Measurements from ENCODE around the gene TP53. TPM values are rescaled to one million over a fixed set of nuclear protein-coding genes. Genes with fewer than 3 reads are reported as not detected.

TP53 gene
- polyA plus RNA-seq, 2 of the 4 experiments (the other 2 are of a cell fraction): 59.4 to 65.9 TPM

- ATAC-seq (peak; percentile 55 to 66), FAIRE-seq (no peak), DNase-seq (ENCODE audit: low read depth in 1 of 2, low spot score in 1 of 2) (peak; percentile 78 to 95)
- ChIA-PET CTCF (interaction anchor here (0.6 to 10.0 kb wide), 33 partner anchors 12 to 323 kb away, joined by 3 to 191 read pairs (median 10); partner anchors contain the start of genes ATP1B2, CD68, DNAH2 and EFNB3), POLR2A (interaction anchor here (0.5 to 4.1 kb wide), 46 partner anchors 12 to 487 kb away, joined by 3 to 97 read pairs (median 6); partner anchors contain the start of genes ATP1B2, CD68, CNTROB and CYB5D1)
- Histone ChIP-seq H3K4me2 (peak overlapping the region; percentile 93), H3K4me1 (peaks cover 23% of the 10 kb centered on the region), H3K27ac (peak overlapping the region; percentile 94 to 95), H3K4me3 (peak overlapping the region; percentile 77), H3K9me3 (no peaks in the 10 kb centered on the region)
- whole genome bisulfite sequencing (ENCODE audit: missing lambda C conversion rate): 2% methylated on average over 30 of the region's 30 CpGs
- TF ChIP-seq, protein P1, sequence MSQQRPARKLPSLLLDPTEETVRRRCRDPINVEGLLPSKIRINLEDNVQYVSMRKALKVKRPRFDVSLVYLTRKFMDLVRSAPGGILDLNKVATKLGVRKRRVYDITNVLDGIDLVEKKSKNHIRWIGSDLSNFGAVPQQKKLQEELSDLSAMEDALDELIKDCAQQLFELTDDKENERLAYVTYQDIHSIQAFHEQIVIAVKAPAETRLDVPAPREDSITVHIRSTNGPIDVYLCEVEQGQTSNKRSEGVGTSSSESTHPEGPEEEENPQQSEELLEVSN (IDR thresholded peaks at IDR 0.05; ENCODE audit: borderline replicate concordance, low read depth): peak; percentile 11; the same call in 1 of the 2 replicates
- TF ChIP-seq TFCP2L1 (CRISPR knock-in tag; IDR thresholded peaks at IDR 0.05): peak; percentile 73
- TF ChIP-seq EHMT2 (IDR thresholded peaks at IDR 0.05; ENCODE audit: low read depth): no peak
- no peak for TF ChIP-seq FOXS1 (CRISPR knock-in tag; IDR thresholded peaks at IDR 0.05)
- TF ChIP-seq NPAS2 (CRISPR knock-in tag; IDR thresholded peaks at IDR 0.05; ENCODE audit: borderline replicate concordance): no peak
- TF ChIP-seq BCL3 (IDR thresholded peaks at IDR 0.05): peak; percentile 83; the same call in 1 of the 3 replicates
- no peak for TF ChIP-seq CHD2 (IDR thresholded peaks at IDR 0.05; ENCODE audit: low read length, partially characterized antibody)
- TF ChIP-seq ZFP36 (IDR thresholded peaks at IDR 0.05; ENCODE audit: borderline replicate concordance, partially characterized antibody): no peak
- peak in 1 of 2 experiments; percentile 47; a peak in 4 of 5 replicates for TF ChIP-seq JUN (IDR thresholded peaks at IDR 0.05)
- TF ChIP-seq KDM5A (IDR thresholded peaks at IDR 0.05): peak; percentile 23; the same call in 1 of the 2 replicates
- TF ChIP-seq SMC3 (IDR thresholded peaks at IDR 0.05): no peak
- TF ChIP-seq, protein P2, sequence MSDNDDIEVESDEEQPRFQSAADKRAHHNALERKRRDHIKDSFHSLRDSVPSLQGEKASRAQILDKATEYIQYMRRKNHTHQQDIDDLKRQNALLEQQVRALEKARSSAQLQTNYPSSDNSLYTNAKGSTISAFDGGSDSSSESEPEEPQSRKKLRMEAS (IDR thresholded peaks at IDR 0.05): peak; percentile 80
- TF ChIP-seq, protein P3, sequence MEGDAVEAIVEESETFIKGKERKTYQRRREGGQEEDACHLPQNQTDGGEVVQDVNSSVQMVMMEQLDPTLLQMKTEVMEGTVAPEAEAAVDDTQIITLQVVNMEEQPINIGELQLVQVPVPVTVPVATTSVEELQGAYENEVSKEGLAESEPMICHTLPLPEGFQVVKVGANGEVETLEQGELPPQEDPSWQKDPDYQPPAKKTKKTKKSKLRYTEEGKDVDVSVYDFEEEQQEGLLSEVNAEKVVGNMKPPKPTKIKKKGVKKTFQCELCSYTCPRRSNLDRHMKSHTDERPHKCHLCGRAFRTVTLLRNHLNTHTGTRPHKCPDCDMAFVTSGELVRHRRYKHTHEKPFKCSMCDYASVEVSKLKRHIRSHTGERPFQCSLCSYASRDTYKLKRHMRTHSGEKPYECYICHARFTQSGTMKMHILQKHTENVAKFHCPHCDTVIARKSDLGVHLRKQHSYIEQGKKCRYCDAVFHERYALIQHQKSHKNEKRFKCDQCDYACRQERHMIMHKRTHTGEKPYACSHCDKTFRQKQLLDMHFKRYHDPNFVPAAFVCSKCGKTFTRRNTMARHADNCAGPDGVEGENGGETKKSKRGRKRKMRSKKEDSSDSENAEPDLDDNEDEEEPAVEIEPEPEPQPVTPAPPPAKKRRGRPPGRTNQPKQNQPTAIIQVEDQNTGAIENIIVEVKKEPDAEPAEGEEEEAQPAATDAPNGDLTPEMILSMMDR (IDR thresholded peaks at IDR 0.05): no peak
- TF ChIP-seq PHF8 (IDR thresholded peaks at IDR 0.05; ENCODE audit: borderline replicate concordance, low read depth): peak; percentile 69; the same call in 1 of the 2 replicates
- TF ChIP-seq TP53 (CRISPR knock-in tag; IDR thresholded peaks at IDR 0.05): peak; percentile 93
- TF ChIP-seq, protein P4, sequence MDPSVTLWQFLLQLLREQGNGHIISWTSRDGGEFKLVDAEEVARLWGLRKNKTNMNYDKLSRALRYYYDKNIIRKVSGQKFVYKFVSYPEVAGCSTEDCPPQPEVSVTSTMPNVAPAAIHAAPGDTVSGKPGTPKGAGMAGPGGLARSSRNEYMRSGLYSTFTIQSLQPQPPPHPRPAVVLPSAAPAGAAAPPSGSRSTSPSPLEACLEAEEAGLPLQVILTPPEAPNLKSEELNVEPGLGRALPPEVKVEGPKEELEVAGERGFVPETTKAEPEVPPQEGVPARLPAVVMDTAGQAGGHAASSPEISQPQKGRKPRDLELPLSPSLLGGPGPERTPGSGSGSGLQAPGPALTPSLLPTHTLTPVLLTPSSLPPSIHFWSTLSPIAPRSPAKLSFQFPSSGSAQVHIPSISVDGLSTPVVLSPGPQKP (IDR thresholded peaks at IDR 0.05; ENCODE audit: low read depth, low read length): no peak
- no peak for TF ChIP-seq SREBF2 (IDR thresholded peaks at IDR 0.05)
- no peak for TF ChIP-seq HES2 (IDR thresholded peaks at IDR 0.05)
- peak; percentile 97 for TF ChIP-seq HOXA7 (CRISPR knock-in tag; IDR thresholded peaks at IDR 0.05)
- peak; percentile 28; the same call in 1 of the 2 replicates for TF ChIP-seq EHF (CRISPR knock-in tag; IDR thresholded peaks at IDR 0.05)
- TF ChIP-seq RFX5 (IDR thresholded peaks at IDR 0.05): no peak
- TF ChIP-seq ZC3H11A (IDR thresholded peaks at IDR 0.05): no peak
- peak; percentile 91; the same call in 1 of the 2 replicates for TF ChIP-seq FOSB (CRISPR knock-in tag; IDR thresholded peaks at IDR 0.05)
- no peak for TF ChIP-seq CBX8 (IDR thresholded peaks at IDR 0.05)
- TF ChIP-seq NFE2L2 (conservative IDR thresholded peaks at IDR 0.05; ENCODE audit: low read length): no peak
- peak; percentile 76 for TF ChIP-seq RARB (CRISPR knock-in tag; IDR thresholded peaks at IDR 0.05)
- no peak for TF ChIP-seq ZNF302 (CRISPR knock-in tag; IDR thresholded peaks at IDR 0.05)
- TF ChIP-seq BHLHE40 (IDR thresholded peaks at IDR 0.05; ENCODE audit: low read depth, low read length): peak; percentile 85
- no peak for TF ChIP-seq HOXB5 (CRISPR knock-in tag; IDR thresholded peaks at IDR 0.05)
- TF ChIP-seq HDAC2 (IDR thresholded peaks at IDR 0.05): no peak
- TF ChIP-seq HMGXB4 (CRISPR knock-in tag; IDR thresholded peaks at IDR 0.05; ENCODE audit: borderline replicate concordance): no peak; the same call in 1 of the 2 replicates
- TF ChIP-seq POLR2AphosphoS2 (conservative IDR thresholded peaks at IDR 0.05; ENCODE audit: low read length): no peak
- TF ChIP-seq JUNB (IDR thresholded peaks at IDR 0.05): no peak
Observed at GRCh38 chr17:7686222-7687071, 843 bp downstream of the TP53 start.

All from A549 (cell line).